ENCODE data around the gene EML1.

EML1 gene

DNA sequence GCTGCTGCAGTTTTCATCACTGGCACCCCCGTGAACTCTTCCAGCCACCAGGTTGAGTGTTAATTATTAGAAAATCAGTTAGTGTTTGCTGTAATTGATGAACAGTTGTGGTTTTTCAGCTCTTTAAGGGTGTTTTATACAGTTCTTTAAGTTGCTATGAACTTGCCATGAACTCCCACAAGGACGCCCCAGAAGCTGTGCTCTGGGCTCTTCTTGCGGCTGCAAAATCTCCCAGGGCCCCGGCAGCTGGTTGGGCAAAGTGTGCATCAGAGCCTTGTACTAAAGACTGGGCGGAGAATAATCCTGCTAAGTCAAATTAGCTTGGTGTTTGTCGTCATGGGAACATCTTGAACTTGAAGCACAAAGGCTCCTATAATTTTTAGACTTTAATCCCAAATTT, 82.2 kb downstream of the EML1 start:
- DNase-seq: no peak

- no peak for DNase-seq
Observed at GRCh38 chr14:99875836-99876235, 82.6 kb downstream of the EML1 start.

GRCh38 chr14:99876406-99876805, 83.2 kb downstream of the EML1 start:
- DNase-seq: no peak

GRCh38 chr14:99878563-99878962, 85.3 kb downstream of the EML1 start:
- no peak for DNase-seq

DNA sequence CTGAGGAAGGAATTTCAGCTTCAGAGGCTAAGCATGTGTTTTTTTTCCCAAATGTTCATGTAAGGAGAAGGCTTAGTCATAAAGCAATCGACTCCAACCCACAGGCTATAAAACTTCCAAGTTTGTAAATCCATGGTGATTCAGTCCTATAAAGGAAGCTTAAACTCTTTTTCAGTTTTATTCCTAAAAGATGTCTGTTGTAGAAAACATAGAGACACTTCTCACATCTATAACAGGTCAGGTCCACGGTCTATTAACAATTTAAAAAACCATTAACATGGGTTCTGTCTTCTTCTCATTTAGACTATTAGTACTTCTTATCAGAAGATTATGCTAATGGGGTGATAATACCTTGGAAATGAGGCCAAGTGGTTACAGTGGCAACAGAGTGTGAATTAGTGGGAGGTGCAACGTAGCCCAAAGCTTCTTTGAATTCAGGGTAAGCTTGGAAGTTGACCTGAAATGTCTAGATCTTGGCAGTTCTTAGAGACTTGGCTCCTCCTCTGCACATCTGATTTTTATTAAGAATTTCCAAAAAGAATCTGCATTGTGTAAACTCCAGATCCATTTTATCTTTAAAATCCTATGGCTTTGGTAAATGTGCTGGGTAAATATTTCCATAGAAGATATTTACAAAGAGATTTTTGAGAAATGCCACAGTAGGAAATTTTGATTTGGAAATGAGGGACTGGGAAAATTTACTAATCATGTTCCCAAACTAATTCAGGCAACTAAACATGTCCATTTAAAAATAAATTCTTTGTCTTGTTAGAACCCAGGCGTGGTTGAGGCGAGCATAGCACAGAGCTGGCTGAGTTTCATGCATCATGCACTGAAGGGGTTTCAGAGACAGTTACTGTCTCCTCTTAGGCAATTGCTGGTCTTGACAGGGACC, 86.4 kb downstream of the EML1 start:
- no peak for DNase-seq

GRCh38 chr14:99880651-99881420, 87.6 kb downstream of the EML1 start:
- DNase-seq: no peak

DNA sequence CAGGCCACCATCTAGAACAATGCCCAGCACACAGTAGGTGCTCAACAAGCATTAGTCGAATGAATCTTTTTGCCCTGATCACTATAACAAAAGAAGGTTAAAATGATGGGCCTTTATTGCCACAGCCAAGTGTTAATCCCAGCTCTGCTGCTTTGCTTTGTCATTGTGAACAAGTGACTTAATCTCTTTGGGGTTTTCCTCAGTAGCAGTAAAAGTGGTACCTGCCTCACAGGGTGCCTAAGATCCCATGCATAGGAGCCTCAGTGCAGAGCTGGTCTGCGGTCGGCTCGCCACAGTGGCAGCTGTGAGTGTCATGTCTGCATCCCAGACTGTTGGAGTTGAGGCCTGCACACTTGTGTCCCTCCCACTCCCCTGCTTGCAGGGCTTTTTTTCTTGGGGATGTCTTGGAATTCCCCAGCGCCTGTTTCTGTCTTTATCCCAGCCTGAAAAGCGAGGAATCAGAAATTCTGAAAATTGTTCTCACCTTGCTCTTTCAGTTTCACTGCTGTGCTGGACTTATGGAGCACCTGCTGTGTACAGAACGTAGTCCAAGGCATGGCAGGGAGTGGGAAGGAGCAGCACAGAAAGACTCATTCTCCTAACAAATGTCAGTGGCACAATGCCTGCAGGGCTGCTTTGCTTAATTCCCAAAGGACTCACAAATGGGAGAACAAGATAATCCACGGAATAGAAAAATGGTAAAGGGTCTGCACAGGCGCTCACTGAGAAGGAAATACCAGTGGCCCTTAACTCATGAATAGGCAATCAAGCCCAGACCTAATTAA, 90.8 kb downstream of the EML1 start:
- DNase-seq: no peak

DNA sequence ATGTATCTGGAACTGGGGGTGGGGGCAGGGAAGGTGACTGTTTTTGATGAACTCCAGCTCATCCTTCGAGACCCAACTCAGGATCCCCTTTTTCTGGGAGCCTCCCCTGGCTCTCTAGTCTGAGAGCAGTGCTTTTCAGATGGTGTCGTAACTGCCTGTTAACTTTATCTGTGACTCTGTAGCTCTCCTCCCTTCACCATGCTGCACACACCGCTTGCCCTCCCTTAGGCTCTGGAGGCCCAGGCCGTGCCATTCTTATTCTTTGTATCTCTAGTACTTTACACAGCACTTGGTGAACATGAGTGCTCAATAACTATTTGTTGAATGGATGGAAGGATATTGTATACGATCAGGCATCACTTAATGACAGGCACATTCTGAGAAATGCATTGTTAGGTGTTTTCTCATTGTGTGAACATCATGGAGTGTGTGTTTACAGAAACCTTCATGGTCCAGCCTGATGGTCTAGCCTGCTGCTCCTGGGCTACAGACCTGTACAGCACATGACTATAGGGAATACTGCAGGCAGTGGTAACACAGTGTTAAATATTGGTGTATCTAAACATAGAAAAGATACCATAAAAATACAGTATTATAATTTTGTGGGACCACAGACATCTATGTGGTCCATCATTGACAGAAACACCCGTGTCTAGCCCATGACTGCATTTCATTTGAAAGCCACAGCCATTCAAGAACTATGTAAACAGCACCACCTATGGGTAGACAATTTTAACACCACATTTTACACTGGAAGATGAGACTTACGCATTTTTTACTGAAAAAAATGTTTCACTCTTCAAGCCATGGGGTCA, 91.8 kb downstream of the EML1 start:
- DNase-seq: no peak

GRCh38 chr14:99885649-99885958, 92.4 kb downstream of the EML1 start:
- no peak for DNase-seq

DNA sequence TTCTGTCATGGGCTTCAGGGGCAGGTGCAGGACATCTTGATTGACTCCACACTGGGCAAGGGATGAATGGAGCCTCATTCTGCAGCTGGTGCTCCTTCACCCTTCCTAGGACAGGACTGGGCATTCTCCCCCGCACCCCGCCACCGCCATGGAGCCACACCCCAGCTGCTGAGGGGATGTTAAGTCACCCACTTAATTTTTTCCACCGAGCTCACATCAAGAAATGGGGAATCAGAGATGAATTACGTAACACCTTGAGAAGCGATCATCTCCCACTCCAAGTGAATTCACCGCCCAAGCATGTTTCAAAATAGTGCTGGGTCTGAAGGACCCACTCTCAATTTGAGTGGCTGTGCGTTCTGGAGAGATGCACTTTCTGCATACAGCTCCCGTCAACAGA, 94.2 kb downstream of the EML1 start:
- no peak for DNase-seq

- DNase-seq: no peak
Observed at GRCh38 chr14:99888149-99888548, 94.9 kb downstream of the EML1 start.

- no peak for DNase-seq
Observed at GRCh38 chr14:99889268-99889667, 96.1 kb downstream of the EML1 start.

DNA sequence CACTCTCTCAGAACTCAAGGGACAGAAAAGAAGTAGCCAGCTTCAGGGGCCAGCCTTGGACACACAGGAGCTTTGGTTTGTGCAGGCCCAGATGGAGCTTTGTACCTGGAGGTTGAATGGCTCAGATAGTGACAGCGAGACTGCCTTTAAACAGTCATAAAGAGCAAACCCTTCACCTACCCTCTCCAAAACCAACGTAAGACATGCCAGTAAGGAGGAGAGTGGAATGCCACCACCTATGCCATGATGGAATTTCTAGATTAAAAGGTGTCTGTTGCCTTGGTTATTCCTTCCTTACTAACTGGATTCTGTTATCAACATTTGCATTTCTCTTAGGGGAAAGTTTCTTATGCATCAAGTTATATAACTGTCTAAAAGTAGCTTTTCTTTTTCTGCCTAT, 98.1 kb downstream of the EML1 start:
- no peak for DNase-seq

DNA sequence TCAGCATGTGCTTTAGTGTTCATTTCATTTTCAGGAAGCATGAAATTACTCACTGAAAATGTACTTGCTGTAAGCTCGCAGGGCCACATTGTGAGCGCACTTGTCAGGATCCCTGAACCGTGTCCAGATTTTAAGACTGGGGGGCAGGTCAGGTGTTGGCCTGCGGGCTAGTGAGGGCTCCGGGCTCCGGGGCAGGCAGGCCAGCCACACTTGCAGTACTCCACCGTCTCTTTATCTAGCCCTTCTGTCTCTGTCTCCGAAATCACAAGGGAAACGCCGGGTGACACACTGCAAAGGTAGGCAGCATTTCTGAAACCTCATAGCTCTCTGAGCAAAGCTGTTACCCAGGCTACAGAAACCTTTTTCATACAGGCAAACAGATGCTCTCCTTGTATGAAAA, 98.7 kb downstream of the EML1 start:
- no peak for DNase-seq

DNA sequence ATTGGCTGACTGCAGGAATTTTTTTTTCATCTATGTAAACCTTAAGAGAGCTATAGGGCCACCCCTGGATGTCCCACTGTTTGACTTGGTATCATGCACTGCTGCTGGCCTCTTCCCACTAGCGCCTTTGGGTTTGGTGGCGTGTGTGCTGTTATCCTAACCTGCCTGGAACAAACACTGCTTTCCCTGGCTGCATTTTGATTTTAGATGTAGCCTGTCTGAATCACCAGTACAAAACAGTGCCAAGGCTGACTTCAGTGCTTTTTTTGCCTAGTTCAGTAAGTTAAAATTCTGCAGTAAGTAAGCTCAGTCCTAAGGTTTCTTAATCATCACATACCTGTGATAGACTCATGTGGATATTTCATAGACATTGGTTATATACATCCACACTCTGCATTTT, 99.2 kb downstream of the EML1 start:
- no peak for DNase-seq

DNA sequence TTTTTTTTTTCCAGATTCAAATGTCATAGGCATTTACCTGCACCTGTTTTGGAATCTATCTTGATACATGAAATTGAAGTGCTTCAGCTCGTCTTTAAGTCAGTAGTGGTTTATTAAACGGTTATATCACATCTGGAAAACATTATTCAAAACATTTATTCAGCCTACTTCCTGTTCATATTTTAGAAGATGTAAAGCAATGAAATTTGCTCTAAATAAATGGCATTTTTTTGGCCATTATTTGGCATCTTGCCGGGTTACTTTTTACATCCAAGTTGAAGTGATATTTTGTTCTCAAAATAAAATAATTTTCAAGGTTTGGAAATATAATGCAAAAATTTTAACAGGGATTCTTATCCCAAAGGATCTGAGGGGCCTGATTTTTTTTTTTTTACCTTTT, 103.1 kb downstream of the EML1 start:
- DNase-seq: no peak

DNA sequence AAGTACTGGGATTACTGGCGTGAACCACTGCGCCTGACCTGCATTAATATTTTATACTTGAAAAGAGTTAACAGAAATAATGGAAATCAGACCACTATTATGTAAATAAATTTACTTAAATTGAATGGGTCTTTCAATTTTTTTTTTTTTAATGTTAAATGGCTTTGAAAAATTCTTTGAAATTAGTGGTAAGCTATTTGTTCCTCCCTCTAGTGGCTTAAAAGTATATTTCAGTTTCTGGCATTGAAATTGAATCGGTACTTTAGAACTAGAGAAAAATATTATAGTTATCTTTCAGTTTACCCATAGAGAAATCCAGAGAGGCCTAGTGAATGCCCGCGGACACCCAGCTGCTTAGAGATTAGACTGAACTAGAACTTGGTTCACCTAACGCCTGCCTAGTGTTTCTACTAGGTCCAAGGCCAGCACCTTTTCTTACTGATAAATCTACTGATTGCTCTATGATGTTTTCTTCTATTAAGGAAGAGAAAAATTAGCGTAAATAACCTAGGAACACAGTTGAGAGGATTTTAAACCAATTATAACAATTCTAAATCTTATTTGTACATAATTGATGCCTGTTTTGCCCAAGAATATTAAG, 106.5 kb downstream of the EML1 start:
- no peak for DNase-seq

GRCh38 chr14:99902925-99903324, 109.7 kb downstream of the EML1 start:
- no peak for DNase-seq

DNA sequence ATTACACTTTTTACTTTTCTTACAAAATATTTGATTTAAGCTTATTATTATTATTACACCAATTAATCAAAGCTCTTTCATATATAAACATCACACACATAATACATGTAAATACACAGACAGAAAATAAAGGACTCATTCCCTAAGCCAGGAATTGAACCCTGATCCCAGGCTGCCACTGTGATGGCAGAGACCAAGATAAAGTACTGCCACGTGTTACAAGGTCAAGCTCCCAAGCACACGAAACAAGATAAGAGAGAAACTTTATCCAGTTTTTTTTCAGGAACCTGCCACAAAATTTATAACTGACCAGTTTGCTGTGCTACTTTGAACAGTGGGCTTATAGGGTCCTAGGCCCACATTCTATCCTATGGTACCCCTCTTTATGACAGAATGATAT, 111.3 kb downstream of the EML1 start:
- DNase-seq: no peak

DNA sequence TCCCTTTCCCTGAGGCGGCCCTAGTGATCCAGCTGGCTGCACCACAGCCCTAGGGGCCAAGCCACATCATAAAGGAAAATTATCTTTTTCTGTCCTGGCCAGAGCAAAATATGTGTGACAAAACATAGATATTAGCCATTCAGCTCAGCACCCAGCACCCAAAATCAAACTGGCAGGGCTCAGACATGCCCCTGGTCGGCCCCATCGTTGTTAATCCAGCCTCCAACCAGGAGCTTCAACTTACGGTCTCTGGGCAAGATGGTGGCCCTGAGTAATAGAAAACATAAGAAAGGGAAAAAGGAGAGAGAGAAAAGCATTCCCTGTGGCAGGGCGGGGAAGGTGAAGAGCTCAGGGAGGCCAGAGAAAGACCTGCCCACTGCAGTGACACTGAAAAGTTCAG, 111.9 kb downstream of the EML1 start:
- no peak for DNase-seq

DNA sequence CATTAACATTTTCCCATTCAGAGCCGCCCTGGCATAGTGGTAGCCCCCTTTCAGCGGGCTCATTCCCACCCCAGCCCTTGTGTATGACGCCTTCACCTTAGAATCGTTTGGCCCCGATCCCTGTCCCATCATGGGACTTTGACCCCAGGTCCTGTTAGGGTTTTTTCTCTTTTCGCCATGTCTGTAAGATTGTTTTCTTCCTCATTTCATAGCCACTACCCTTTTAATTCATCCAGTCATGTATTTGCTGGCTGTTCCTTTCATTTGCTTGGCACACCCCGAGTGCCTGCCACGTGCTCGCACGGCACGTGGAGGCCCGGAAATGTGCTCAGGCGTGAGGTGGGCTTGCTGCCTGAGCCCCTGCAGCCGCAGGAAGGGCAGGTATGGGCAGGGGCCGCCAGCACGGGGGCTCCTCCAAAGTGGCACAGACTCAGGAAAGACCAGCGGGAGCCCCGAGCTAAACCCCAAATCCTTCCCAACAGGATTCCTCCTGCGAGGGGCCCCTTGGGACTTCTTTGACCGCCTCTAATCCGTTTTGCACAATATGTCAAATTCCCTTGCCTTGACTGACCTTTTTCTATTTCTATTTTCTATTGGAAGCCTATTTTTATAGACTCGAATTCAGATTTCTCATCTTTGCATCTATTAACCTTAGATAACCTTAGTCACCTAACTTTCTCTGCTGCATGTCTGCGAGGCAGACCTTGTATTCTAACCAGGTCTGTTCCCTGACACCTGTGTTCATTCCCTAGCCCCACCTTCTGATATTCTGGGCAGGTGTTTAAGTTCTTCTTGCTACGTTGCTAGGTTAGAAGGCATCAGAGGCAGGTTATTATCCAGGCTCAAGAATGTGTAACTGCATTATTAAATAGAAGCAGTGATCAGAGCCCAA, 114.8 kb downstream of the EML1 start:
- DNase-seq: no peak

All from activated T-cell treated with anti-CD3 and anti-CD28 coated beads, Interleukin-2, amount 50 U/mL, for 1 hour (primary cell).